OCI-LY3 (cell line): Measurements from ENCODE around the gene B3GALT5.

Experiments used
- CTCF ChIP-seq: fragments of 200-600, 300-600 bp; sonication (generic); IDR thresholded peaks from 2 replicates; pipeline ENCODE4 v1.5.1; 2014; ENCODE audit warnings: antibody characterized with exemption, low read length, low read depth
- EZH2phosphoT487 ChIP-seq: fragments of 200-600 bp; shearing (Covaris generic); IDR thresholded peaks from 2 replicates; pipeline ENCODE4 v1.6.1; 2018; ENCODE audit warnings: antibody characterized with exemption, mixed run types, low read depth

- TF ChIP-seq CTCF (no peak), EZH2phosphoT487 (no peak)
Measured at GRCh38 chr21:39644062-39644560, 31.4 kb downstream of the B3GALT5 start.
